Bone marrow (tissue), 2 donors: ENCODE results near the gene SDHA.
"Not testable (repeated sequence)": the region's sequence is repeated elsewhere in the genome, so short reads cannot be mapped to it uniquely, and the experiment has no call there.

Source experiments
- DNase-seq, 2 donors: peaks; one replicate each; lab custom pipeline; 2025; lab: John Stamatoyannopoulos, UW

The SDHA gene

GRCh38 chr5:198516-199196 lies 19.5 kb upstream of the SDHA start:
- no peak for DNase-seq

GRCh38 chr5:199197-199949 lies 18.7 kb upstream of the SDHA start:
- no peak for DNase-seq

- no peak for DNase-seq
These were observed 18.0 kb upstream of the SDHA start for GRCh38 chr5:199950-200645.

- DNase-seq = no peak
These were observed 17.1 kb upstream of the SDHA start for GRCh38 chr5:200985-201384.

GRCh38 chr5:201672-202071 lies 16.4 kb upstream of the SDHA start:
- DNase-seq = no peak

- DNase-seq = no peak
These were observed 14.7 kb upstream of the SDHA start for GRCh38 chr5:203246-203930.

GRCh38 chr5:204001-204400 lies 14.1 kb upstream of the SDHA start:
- DNase-seq = no peak

- no peak for DNase-seq
These were observed 13.7 kb upstream of the SDHA start for GRCh38 chr5:204462-204861.

GRCh38 chr5:204966-205670 lies 13.0 kb upstream of the SDHA start:
- DNase-seq = no peak

- no peak for DNase-seq
These were observed 11.7 kb upstream of the SDHA start for GRCh38 chr5:206406-206805.

GRCh38 chr5:206927-207536 lies 11.1 kb upstream of the SDHA start:
- DNase-seq = no peak

- DNase-seq = no peak
These were observed 10.5 kb upstream of the SDHA start for GRCh38 chr5:207599-207998.

- DNase-seq = no peak
These were observed 9.5 kb upstream of the SDHA start for GRCh38 chr5:208449-209114.

- no peak for DNase-seq
These were observed 4.2 kb upstream of the SDHA start for GRCh38 chr5:213803-214395.

GRCh38 chr5:215256-215655 lies 2.9 kb upstream of the SDHA start:
- DNase-seq = not testable (repeated sequence)

- DNase-seq = not testable (repeated sequence)
These were observed 2.0 kb upstream of the SDHA start for GRCh38 chr5:216076-216475.

- DNase-seq = peak in 1 of 2 donors; percentile 53
These were observed 554 bp downstream of the SDHA start for GRCh38 chr5:218457-219291.

- no peak for DNase-seq
These were observed 1.3 kb downstream of the SDHA start for GRCh38 chr5:219460-219863.

- peak in 1 of 2 donors; percentile 55 for DNase-seq
These were observed 1.9 kb downstream of the SDHA start for GRCh38 chr5:219991-220390.
